HPDE6-E6E7 (cell line): ENCODE measurements around the gene SLC35E1.
A peak's percentile ranks its signal among the peaks of the same experiment; 100 is the strongest.
"Not testable (repeated sequence)": the region's sequence is repeated elsewhere in the genome, so short reads cannot be mapped to it uniquely, and the experiment has no call there.

ENCODE experiments used
- DNase-seq: peaks from one replicate; pipeline ENCODE4 v3.0.0; 2011; ENCODE audit warnings: missing footprints; ENCODE audit errors: extremely low spot score

Gene SLC35E1

DNA sequence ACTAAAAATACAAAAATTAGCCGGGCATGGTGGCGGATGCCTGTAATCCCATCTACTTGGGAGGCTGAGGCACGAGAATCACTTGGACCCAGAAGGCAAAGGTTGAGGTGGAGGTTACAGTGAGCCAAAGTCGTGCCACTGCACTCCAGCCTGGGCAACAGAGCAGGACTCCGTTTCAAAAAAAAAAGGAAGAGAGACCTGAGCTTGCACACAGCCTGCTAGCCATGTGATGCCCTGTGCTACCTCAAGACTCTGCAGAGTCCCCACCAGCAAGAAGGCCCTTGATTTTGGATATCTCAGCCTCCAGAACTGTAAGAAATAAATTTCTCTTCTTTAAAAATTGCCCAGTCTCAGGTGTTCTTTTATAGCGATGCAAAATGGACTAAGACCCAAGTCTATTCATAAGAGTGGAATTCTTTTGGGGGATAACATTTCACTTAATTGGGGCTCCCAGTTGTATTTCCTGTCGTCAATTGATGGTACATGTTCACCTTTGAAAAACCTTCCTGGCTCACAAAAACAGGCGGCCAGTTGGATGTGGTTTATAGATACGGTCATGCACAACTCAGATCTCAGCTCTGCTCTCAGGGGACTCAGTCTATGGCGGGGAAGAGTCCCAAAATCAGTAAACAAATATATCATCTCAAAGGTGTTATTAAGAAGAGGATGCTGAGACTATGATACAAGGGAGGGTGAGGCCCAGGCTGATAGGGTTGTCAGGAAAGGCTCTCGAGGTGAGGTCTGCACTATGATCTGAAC lies 27.6 kb downstream of the SLC35E1 start:
- no peak for DNase-seq

DNA sequence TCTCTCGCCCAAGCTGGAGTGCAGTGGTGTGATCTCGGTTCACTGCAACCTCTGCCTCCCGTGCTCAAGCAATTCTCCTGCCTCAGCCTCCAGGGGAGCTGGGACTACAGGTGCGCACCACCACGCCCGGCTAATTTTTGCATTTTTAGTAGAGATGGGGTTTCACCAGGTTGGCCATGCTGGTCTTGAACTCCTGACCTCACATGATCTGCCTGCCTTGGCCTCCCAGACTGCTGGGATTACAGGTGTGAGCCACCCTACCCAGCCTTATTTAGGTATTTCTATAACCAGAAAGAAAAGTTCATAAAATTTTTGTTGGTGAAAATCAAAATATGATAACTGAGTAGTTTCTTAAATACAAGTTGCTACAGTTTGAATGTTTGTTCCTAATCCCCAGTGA lies 28.5 kb downstream of the SLC35E1 start:
- not testable (repeated sequence) for DNase-seq

DNA sequence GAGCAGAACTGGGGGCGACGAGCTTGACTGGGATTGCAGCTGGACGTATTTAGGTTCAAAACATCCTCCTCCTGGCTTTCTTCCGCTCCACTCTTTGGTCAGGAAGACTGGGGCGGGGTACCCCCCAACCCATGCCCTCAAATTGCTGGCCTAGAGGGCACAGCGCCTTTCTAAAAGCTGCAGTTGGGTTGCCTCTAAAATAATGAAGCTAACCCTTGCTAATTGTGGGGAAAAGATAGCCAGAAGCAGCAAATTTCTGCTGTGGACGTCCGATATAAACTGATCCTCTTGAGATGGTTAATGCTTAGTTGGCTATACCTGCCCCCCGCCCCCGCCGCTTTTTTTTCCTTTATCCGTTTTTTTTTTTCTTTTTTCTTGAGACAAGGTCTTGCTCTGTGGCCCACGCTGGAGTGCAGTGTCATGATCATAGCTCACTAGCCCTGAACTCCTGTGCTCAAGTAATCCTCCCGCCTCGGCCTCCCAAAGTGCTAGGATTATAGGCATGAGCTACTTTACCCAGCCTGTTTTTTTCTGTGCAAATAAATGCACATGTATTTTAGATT lies 29.2 kb downstream of the SLC35E1 start:
- no peak for DNase-seq

DNA sequence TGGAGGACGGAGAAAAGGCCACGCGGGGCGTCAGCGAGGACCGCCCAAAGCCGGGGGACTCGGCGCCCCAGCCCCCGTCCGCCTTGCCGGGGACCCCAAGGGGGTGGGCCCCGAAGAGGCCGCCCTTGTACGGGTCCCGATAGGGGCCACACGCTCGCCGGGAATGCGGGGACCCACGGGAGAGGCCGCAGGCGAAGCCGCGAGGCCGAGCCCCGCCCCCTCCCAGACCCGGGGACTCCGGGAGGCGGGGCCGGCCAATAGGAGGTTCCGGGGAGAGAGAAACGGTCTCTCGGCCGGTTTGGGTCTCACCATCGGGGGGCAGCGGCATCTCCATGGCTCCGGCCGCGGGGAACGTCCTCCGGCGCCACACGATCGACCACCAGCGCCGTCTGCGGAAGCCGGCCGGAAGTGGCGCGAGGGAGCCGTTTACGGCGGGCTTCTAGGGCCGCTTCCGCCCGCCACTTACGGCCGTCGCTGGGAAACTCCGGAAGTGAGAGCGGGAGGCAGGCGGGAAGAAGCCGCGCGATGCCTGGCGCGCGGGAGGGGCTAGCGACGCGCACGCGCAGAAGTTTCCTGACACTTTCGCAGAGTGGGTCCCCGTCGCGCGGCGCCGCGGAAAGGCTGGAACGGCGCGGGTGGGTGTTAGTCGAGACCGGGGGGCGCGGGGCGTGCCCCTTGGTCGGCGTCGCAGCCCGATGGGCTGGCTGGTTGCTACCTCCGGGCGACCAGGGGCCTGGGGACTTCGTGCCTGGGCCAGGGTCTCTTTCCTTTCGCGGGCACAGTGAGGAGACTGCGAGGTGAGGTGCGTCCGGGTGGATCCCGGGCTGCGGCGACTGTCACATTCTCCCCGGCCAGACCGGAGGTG lies 29.9 kb downstream of the SLC35E1 start, which contains the start of gene CHERP:
CHERP (minus strand) TSS at position 393 of the 865 bp plus-strand sequence; CDS start at position 334, 59 bp downstream.
- DNase-seq: peak; percentile 87

DNA sequence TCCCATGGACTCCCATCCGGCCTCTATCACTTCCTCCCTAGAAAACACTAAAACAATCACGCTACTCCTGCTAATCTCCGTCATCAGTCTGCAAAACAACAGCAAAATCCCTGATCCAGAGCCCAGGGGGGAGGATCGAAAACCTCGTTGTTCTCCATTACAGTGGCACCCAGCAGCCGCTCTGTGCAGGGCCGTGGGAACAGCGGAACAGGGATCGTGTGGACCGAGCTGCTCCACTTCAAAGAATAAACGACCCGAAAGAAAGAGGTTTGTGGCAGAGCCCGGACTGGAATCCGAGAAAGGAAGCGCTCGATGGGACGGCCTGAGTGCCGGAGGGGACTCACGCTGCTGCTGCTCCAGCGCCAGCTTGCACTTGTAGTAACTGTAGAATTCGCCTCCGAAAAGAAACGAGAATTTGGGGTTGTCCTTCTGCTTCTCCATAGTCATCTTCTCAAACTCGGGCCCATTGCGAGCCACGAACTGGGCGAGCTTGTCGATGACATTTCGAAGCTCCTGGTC lies 30.6 kb downstream of the SLC35E1 start:
- peak; percentile 14 for DNase-seq

DNA sequence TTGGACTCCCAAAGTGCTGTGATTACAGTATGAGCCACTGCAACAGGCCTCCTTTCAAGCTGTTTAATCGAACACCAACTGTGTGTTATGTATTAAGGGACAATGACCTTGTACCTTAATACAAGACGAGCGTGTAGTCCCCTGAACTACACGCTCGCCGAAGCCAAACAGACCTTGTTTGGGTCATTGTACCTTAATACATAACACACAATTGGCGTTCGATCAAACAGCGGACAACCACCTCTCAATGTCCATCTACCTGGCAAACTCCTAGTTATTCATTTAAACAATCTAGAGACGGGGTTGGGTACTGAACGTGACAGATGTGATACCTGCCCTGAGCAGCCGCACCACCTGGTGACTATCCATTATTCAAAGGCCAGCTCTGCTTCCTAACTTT lies 31.3 kb downstream of the SLC35E1 start:
- DNase-seq: no peak

DNA sequence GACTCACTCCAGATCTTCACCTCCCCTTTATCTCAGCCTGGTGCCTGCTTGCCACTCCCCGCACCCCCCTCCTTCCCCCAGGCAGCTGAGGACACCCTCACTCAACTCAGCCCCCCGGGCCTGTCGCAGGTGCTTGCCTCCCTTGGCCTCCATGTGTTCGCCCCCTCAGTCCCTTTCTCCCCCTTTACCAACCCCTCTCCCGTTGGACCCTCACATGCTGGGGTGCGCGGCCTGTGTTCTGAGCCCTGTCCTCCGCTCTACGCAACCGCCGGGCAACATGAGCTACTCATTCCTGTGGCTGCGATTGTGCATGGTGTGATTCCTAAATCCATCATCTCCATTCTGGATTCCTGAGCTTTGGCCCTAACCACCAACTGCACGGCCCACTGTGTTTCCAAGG lies 35.1 kb downstream of the SLC35E1 start:
- no peak for DNase-seq

DNA sequence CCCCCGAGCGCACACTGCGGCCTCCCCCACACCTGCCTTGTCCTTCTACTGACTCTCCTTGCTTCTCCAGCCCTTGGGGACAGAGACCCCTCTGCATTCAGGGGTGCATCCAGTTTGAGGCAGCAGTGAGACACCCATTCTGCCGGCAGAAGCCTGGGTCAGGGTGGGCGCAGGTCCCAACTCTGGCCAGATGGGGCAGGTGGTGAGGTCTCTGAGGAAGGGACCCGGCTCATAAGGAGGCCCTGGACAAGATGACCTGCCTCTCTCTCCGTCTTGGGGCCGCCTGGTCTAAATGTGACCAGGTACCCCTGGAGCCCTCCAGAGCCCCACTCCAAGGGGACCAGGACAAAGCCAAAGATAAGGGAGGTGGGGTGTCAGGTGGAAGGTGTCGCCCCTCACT lies 36.1 kb downstream of the SLC35E1 start:
- no peak for DNase-seq

DNA sequence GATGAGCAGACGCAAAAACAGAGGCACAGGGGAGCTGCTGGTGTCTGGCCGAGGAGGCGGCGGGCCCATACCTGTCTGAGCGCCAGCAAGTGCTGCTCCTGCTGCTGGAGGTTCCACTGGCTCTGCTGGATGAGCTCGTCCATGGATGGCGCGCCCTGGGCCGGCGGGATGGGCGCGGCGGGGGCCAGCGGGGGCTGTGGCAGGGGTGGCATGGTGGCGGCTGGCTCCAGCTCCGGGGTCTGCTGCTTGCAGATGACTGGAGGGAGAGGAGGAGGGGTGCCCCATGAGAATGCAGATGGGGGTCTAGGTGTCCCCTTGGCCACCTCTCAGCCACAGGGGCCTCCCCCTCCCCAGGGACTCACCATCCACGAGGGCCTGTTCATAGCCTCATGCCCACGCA lies 36.8 kb downstream of the SLC35E1 start:
- no peak for DNase-seq

DNA sequence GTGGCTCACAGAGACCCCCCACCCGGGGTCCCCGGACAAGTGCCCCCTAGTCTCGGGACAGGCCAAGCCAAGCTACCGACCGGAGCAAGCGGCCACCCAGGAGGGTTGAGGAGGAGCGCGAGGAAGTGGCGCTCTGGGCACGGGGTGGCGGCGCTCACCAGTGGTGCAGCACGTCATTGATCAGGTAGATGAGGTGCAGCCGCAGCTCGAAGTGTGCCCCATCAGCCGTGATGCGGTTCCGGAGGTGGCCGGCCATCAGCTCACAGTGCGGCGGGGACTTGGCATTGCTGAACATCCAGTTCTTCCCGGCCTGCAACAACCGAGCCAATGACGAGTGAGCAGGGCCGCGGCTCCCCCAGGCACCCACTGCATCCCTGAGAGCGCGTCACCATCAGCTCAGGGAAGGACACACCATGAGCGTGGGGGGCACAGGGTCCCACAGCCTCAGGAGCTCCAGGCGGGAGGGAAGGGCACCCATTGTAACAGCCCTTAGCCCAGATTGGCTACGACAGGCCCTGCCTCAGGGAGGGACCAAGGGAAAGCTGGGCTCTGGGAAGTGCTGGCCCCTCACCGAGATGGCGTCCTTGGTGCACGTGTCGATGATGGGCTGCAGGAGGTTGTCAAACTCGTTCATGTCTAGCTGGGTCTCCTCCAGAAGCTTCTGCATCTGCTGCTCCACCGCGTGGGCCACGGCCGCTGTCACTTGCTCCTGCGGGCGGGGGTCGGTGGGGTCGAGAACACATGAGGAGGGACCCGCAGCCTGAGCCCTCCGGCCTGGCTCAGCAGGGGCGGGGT lies 39.6 kb downstream of the SLC35E1 start:
- no peak for DNase-seq

DNA sequence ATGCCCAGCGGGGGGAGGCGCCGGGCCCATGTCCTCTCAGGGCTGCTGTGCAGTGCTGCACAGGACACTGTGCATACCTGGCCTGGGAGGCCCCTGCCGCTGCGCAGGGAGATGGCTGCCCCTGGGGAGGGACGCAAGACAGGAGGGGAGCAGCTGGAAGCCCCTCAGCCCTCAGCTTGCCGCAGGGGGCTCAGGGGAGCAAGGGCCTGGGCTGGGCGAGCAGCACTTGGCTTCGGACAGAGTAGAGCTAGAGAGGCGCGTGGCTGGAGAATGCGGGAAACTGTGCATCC lies 40.9 kb downstream of the SLC35E1 start:
- no peak for DNase-seq

DNA sequence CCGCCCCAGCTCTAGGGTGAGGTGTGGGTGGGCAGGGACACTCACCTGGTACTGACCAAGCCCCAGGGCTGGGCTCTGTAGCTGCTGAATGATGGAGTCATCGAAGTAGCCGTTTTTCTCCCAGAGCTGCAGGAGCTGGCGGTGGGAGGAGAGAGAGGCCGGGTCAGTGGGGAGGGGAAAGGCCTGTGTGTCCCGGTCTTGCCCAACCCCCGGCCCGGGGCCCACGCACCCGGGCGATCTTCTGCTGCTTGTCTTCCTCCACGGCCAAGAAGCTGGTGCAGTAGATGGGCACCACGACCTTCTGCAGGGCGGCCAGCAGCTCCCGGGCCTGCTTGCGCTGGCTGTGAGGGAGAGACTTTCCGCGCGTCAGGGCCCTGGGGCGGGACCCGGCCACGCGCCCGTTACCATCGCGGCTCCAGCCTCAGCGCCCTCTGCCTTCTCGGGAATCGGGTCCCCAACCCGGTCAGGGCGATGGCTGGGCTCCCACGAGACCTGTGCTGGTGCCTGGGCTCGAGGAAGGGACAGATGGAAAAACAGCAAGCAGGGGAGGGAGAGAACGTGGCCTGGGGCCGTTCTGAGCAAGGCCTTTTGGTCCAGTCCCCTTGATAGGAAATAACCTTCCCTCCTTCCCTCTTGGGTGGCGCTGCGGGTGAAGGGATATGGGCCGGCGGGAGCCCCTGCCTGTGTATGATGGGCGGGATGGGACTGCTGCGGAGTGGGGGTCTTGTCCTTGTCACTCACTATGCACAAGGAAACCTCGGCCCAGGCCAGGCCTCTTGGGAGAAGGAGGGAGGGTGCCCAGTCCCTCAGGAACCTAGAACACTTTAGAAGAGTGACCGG lies 41.5 kb downstream of the SLC35E1 start:
- no peak for DNase-seq

DNA sequence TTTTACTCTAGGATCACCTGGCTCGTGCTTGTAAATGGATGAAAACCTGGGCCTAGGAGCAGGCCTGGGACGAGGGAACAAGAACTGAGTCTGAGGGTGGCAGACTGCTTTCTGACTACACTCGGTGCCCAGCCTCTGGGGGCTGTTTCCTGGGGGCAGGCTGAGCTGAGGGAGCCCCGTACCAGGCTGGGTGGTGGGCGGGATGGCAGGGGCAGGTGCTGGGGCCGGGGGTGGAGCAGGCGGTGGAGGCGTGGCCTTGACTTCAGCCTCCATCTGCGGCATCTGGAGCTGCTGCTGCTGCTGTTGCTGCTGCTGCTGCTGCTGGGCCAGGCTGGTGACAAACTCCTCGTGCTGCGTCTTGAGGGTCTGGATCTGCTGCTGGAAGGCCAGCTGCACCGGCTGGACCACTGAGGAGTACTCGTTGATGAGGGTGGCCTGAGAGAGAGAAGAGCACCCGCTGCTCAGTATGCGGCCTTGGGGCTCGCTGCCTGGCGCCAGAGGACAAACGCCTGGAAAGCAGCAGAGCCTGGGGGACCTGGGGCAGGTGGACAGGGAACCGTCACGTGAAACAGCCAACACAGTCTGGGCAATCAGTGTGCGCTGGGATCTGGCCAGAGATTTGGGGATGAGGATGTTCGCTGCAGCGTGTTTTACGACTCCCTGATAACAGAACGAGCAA lies 42.6 kb downstream of the SLC35E1 start:
- DNase-seq: no peak

DNA sequence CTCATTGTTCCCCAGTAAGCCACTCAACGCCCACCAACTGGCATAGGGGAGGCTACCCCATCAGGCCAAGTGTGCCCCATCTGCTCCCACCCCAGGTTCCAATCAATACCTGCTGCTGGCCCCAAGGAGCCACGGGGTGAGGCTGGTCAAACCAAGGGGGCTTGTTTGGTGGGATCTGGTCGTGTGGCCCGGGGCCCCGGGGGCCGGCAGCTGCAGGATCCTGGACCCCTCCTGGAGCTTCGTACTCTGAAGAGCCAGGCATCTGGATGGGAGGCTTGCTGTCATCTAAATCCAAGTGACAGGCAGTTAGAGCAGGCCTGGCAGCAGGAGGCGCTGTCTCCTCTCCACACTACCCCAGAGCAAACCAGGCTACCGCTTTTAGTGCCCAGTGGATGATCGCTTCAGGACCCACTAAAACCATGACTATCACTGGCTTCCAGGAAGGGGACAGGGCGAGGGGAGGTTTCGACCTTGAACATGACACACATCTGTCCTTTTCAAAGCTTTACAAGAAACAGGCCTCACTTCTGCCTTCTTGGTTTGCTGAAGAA lies 44.2 kb downstream of the SLC35E1 start:
- no peak for DNase-seq

DNA sequence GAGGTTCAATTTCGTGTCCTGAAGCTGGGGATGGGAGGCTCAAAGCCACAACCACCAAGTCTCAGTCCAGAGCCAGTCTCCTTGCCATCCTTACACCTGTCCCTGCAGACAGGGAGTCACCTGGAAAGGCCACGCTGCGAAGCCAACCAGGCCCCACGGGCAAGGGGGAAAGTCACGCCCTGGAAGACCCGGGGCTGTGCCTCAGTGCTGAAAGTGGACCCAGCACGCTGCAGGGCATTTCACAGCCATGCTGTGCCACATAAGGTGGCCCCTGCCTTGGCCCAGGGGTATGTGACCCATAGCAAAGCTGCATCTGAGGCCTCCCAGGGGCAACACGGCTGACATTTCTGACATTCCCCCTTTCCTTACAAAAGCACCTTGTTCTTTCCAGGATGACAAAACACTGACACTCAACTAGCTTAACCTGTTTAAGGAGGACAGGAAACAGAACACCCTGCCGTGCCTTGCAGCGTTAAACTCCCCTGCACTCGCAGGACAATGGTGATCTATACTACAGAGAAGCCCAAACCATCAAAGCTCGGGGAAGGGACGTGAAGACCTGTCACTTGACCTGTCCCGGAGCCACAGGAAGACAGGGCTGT lies 44.8 kb downstream of the SLC35E1 start:
- no peak for DNase-seq

DNA sequence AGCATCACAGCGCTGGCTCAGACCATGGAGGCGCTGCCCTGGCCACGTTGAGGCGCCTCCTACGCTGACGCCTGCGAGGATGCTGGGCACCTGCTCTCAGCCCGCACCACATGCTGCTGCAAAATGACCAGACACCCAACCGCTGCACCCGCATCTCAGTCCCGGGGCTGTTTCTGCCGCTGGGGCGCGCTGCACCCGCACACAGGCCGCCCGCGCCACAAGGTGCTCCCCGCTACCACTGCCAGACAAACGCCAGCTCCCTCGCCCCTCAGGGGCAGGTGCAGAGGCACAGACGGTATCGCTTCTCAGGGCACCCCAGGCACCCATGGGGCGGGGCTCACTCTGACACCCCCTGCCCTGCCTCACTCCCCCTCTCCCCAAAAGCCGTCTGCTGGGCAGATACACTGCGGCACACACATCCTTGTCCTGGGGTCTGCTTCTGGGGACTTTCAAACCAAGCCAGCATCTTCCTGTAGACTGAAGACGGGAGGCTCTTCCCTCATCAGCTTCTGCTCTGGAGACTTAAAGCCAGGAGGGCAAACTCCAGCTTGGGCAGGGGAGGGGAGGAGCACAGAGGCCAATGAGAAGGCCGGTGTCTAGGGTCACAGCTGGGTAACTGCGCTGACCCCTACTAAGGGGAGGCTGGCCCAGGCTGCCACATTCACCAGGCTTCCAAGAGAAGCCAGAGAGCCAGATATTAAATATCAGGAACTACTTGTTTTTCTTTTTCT lies 46.3 kb downstream of the SLC35E1 start:
- no peak for DNase-seq

DNA sequence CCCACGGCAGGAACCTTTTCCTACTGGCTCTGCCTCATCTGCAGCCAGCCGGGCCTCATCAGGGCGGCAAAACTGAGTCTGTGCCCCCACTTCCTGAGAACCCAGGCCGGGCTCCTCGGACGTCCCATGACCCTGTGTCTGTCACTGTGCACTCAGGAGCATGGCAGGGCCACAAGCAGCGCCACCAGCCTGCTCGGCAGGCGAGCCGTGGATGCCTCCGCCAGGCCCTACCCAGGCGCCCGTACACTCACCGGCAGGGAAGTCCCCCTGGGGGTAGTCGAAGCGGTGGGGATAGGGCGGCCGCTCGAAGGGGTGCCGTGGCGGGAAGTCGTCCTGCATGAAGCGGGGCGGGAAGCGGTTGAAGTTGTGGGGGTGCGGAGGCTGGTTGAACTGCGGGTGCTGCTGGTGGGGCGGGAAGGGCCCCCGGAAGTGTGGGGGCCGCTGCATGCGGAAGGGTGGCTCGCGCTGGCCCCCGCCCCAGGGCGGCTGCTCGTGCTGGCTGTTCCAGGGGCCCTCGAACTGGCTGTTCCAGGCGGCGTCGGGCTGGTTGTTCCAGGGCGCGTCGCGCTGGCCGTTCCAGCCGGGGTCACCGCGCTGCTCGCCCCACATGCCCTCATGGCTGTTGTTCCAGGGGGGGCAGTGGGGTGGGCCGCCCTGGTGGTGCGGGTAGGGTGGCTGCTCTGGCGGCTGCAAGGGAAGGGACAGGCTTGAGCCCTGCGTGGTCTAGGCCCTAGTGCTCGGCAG lies 47.1 kb downstream of the SLC35E1 start:
- no peak for DNase-seq
